HepG2 (cell line): ENCODE measurements around the gene NEK8. TPM values are rescaled to one million over a fixed set of nuclear protein-coding genes. Genes with fewer than 3 reads are reported as not detected.

Experiments used
- ATF1 ChIP-seq: IDR thresholded peaks from 2 replicates; pipeline ENCODE4 v1.6.1; 2016; ENCODE audit warnings: mild to moderate bottlenecking, control low read depth
- BCL3 ChIP-seq: sonication (generic); formaldehyde crosslinking; IDR thresholded peaks from 2 replicates; pipeline ENCODE4 v1.5.1; 2020; ENCODE audit warnings: mild to moderate bottlenecking, missing genetic modification reagents, moderate library complexity
- BRF2 ChIP-seq: sonication (generic); formaldehyde crosslinking; IDR thresholded peaks from 2 replicates; pipeline ENCODE4 v1.8.1; 2022; ENCODE audit warnings: mild to moderate bottlenecking, missing genetic modification reagents
- CENPX ChIP-seq: sonication (generic); formaldehyde crosslinking; IDR thresholded peaks from 2 replicates; pipeline ENCODE4 v1.9.0; 2021; ENCODE audit warnings: mild to moderate bottlenecking, missing genetic modification reagents, moderate library complexity
- CREB3 ChIP-seq: sonication (generic); formaldehyde crosslinking; IDR thresholded peaks from 2 replicates; pipeline ENCODE4 v1.5.0; 2020; ENCODE audit warnings: missing genetic modification reagents
- HCFC1 ChIP-seq: fragments of 150-350 bp; IDR thresholded peaks from 2 replicates; pipeline ENCODE4 v1.6.1; 2014; ENCODE audit warnings: low read depth, low read length
- JUND ChIP-seq: sonication (generic); formaldehyde crosslinking; IDR thresholded peaks from 2 replicates; pipeline ENCODE4 v1.8.0; 2022; ENCODE audit warnings: mild to moderate bottlenecking, missing genetic modification reagents
- NFYB ChIP-seq: sonication (generic); formaldehyde crosslinking; IDR thresholded peaks from 2 replicates; pipeline ENCODE4 v1.4.0; 2020; ENCODE audit warnings: missing genetic modification reagents
- PRDM10 ChIP-seq: sonication (generic); formaldehyde crosslinking; IDR thresholded peaks from 2 replicates; pipeline ENCODE4 v1.4.0; 2020; ENCODE audit warnings: low read depth, missing genetic modification reagents
- RARA ChIP-seq: IDR thresholded peaks from 2 replicates; pipeline ENCODE4 v1.6.1; 2016; ENCODE audit warnings: missing genetic modification reagents, missing compliant biosample characterization
- RFX3 ChIP-seq: IDR thresholded peaks from 2 replicates; pipeline ENCODE4 v1.6.1; 2016; ENCODE audit warnings: missing biosample characterization, missing genetic modification reagents
- TCF12 ChIP-seq, 2 experiments: fragments of 450-650 bp in 1 of 2; sonication (generic) in 1 of 2; formaldehyde crosslinking in 1 of 2; IDR thresholded peaks; 2 replicates each; pipeline versions ENCODE4 v1.6.1 to v1.8.0; 2017 to 2022; ENCODE audit warnings: antibody characterized with exemption in 1 of 2, mild to moderate bottlenecking in 1 of 2, missing genetic modification reagents in 1 of 2, moderate library complexity in 1 of 2
- ZBTB25 ChIP-seq: IDR thresholded peaks from 2 replicates; pipeline ENCODE4 v1.6.1; 2018; ENCODE audit warnings: missing genetic modification reagents
- ZKSCAN5 ChIP-seq: sonication (generic); formaldehyde crosslinking; IDR thresholded peaks from 2 replicates; pipeline ENCODE4 v1.5.1; 2020; ENCODE audit warnings: mild to moderate bottlenecking, missing genetic modification reagents
- ZNF24 ChIP-seq: fragments of 450-650 bp; IDR thresholded peaks from 2 replicates; pipeline ENCODE4 v1.6.1; 2017; ENCODE audit warnings: antibody characterized with exemption, mild to moderate bottlenecking
- ZNF33A ChIP-seq: sonication (generic); formaldehyde crosslinking; IDR thresholded peaks from 2 replicates; pipeline ENCODE4 v1.5.1; 2020; ENCODE audit warnings: missing genetic modification reagents, mild to moderate bottlenecking, moderate library complexity, borderline replicate concordance
- ZNF44 ChIP-seq: sonication (generic); formaldehyde crosslinking; IDR thresholded peaks from 2 replicates; pipeline ENCODE4 v1.5.1; 2020; ENCODE audit warnings: mild to moderate bottlenecking, missing genetic modification reagents
- ZNF703 ChIP-seq: sonication (generic); formaldehyde crosslinking; IDR thresholded peaks from 2 replicates; pipeline ENCODE4 v1.5.1; 2020; ENCODE audit warnings: missing genetic modification reagents, mild to moderate bottlenecking, moderate library complexity, borderline replicate concordance
- ZUFSP ChIP-seq: sonication (generic); formaldehyde crosslinking; IDR thresholded peaks from 2 replicates; pipeline ENCODE4 v1.9.0; 2021; ENCODE audit warnings: missing genetic modification reagents, mild to moderate bottlenecking, borderline replicate concordance
- polyA plus RNA-seq, 8 experiments: library from polyadenylated mRNA; depleted of rRNA in 3 of 8; stranded (reverse) in 7 of 8; unstranded in 1 of 8; fragments of >200 nt; fragmentation: Illumina TruSeq in 4 of 8; extraction: Trizol in 4 of 8; gene quantifications; 2 replicates each; pipeline versions ENCODE4 v1.2.1 to v1.2.3, GENCODE V29; 2011 to 2016; ENCODE audit warnings: low read depth in 4 of 8, missing spikeins in 1 of 8, mixed read lengths in 1 of 8; ENCODE audit not compliant: insufficient read depth in 1 of 8
- total RNA-seq, 5 experiments: library from RNA; depleted of rRNA; stranded (reverse); fragments of >200 nt; fragmentation: Illumina TruSeq; extraction: Trizol; gene quantifications; 2 replicates each; pipeline ENCODE4 v1.2.3, GENCODE V29; 2016; ENCODE audit warnings: low read depth in 1 of 5

Gene NEK8
- total and polyA plus RNA-seq, 2 of the 13 experiments (the other 11 are each of a cell fraction or from before 2014, with no cell fraction given), result 5.8 to 13.5 TPM

GRCh38 chr17:28698253-28698941, 30.2 kb upstream of the NEK8 start (continued):
- peak; percentile 52; the same call in 1 of the 2 replicates for TF ChIP-seq PRDM10 (CRISPR knock-in tag)
- peak; percentile 68 for TF ChIP-seq RARA
- no peak for TF ChIP-seq HCFC1
- peak; percentile 45; the same call in 1 of the 2 replicates for TF ChIP-seq BCL3 (CRISPR knock-in tag)
- TF ChIP-seq ZNF703, result no peak
- TF ChIP-seq ZBTB25 (CRISPR knock-in tag), result no peak; the same call in 1 of the 2 replicates
- TF ChIP-seq ZNF24, result no peak
- no peak; the same call in 1 of the 2 replicates for TF ChIP-seq ZNF44 (CRISPR knock-in tag)
- TF ChIP-seq TCF12 (IDR thresholded peaks at IDR 0.05), result no peak
- TF ChIP-seq TCF12 (CRISPR knock-in tag; IDR thresholded peaks at IDR 0.05), result no peak
- no peak for TF ChIP-seq RFX3 (CRISPR knock-in tag)
- no peak for TF ChIP-seq ZNF33A (CRISPR knock-in tag)
- TF ChIP-seq ATF1 (CRISPR knock-in tag), result no peak
- TF ChIP-seq CENPX (CRISPR knock-in tag), result no peak
- peak; percentile 49; the same call in 1 of the 2 replicates for TF ChIP-seq ZKSCAN5 (CRISPR knock-in tag)
- TF ChIP-seq JUND (CRISPR knock-in tag), result 0 out of 2 replicates have a peak, but pooled peaks have one; percentile 47
- no peak for TF ChIP-seq ZUFSP (CRISPR knock-in tag)
- TF ChIP-seq CREB3 (CRISPR knock-in tag), result no peak
- no peak for TF ChIP-seq BRF2 (CRISPR knock-in tag)
- peak; percentile 37; the same call in 1 of the 2 replicates for TF ChIP-seq NFYB (CRISPR knock-in tag)
